Suppressor macrophage treated with lipopolysaccharide for 1 hour (primary cell): ENCODE results near the gene AUTS2.

Experiments used
- DNase-seq, 3 donors: peaks; one replicate each; pipeline ENCODE4 v3.0.0-alpha.2; 2020 to 2022

Gene AUTS2

GRCh38 chr7:70406950-70407209 is 808.6 kb downstream of the AUTS2 start:
- DNase-seq, result no peak

- no peak for DNase-seq
Observed at GRCh38 chr7:70408477-70408876, 810.2 kb downstream of the AUTS2 start.

GRCh38 chr7:70408891-70409290 is 810.6 kb downstream of the AUTS2 start:
- DNase-seq, result no peak

GRCh38 chr7:70410134-70410750 is 812.0 kb downstream of the AUTS2 start:
- DNase-seq, result no peak

GRCh38 chr7:70414368-70414767 is 816.1 kb downstream of the AUTS2 start:
- DNase-seq, result no peak

DNA sequence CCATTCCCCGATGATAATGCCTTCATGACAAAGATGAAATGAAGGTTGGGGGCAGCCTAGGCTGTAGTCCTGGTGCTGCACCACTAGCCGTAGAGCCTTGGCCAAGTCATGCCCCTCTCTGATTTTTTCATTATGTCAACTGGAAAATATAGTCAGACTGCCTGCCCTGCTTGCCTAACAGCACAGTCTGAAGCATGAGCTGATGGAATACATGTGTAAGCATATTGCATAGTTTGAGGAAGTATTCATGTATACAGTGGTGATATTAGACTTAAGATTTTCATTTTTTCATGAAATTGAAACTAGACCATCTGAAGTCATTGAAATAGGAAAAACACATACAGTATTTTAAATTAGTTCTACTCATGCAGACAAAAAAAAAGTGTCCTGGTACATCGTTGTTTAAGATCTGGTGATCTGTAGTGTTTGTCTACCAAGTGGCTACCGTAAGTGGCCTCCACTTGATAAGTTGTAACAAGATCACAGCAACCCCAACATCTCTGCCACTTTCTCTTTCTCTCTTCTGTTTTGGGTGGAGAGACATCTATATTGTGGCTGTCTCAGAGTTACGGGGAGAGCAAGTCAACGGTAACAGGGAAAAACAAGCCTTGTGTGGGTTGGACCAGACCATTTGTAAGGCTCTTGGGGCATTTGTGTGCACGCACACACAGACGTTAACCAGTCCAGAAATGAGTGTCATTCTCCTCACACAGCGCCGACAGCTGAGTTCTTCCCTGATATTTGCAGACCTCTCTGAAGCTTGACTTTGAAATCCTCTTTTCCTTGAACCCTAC is 817.1 kb downstream of the AUTS2 start:
- no peak for DNase-seq

DNA sequence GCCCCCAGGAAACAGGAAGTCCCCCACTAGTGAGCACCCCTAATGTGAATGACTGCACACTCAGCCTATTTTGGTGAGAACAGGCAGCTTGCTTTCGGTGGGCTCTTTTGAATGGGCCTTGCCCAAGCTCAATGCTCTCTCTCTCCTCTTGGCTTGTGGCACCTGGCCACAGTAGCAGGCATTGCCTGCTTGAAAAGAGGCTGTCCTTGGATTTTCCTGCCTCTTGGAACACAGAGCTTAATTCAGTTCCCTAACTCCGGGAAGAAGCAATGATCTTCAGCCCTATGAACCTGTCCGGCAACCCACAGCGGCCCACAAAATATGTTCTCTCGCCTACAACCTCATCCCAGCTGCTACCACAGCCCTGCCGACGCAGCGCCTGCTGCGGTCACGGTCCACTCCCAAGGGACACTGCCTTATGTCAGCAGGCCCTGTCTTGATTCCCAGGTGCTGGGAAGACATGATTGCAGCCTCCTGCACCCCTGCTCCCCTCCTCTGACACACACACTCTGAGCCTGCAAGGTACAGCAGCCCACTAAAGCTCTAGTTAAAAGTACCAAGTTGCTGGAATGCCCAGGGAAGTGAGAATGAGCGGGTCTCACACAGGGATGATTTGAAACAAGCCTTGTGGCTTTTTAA is 818.2 kb downstream of the AUTS2 start:
- no peak for DNase-seq

- DNase-seq, result no peak
Observed at GRCh38 chr7:70416986-70417655, 818.8 kb downstream of the AUTS2 start.

DNA sequence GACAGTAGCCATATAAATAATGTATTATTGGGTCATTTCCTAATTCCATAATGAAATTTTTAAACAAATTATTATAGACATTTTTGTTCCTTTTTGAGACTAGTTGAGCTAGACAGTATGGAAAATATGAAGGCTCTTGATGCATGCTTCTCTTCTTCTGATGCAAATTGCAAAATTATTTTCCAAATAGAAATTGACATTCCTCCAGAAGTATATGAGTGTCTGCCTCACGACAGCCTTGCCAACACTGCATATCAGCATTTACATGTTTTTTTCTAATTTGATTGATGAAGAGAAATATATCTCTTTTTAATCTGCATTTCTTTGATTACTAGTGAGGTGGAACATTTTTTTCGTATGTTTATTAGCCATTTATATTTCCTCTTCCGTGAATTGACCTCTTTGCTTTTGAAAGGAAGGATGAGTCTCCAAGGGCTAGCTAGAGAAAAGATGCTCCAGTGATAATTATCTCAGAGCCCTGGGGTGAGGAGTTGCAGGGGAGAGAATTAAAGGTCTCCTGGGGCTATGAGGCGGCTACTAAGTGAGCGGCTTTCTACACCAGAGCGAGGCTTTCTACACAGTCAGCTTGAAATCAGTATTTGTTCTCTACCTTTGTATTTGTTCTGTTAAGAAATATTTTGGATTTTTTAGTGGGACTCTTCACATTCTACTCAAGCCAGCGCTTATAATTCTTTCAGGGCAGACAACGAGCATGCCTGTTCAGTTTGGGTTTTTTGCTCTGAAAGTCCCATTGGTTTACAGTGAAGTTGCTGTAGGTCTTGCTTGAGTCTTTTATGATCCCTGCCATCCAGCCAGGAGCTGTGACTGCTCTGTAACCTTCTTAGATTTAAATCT is 821.5 kb downstream of the AUTS2 start:
- no peak for DNase-seq

DNA sequence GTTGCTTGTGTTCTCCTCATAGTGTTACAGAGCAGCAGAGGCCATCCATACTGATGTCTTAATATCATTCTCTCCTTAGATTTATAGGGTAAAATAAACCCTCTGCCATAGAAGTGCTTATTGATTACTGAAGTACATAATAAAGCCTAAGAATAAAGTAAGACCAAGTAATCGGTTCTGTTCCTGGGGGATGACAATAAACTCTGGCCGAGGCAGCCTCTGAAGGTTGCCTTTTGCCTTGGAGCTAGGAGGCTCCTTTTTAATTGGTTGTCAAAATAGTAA is 822.0 kb downstream of the AUTS2 start:
- no peak for DNase-seq

GRCh38 chr7:70421319-70421718 is 823.0 kb downstream of the AUTS2 start:
- DNase-seq, result no peak

GRCh38 chr7:70426249-70426880 is 828.1 kb downstream of the AUTS2 start:
- DNase-seq, result no peak

DNA sequence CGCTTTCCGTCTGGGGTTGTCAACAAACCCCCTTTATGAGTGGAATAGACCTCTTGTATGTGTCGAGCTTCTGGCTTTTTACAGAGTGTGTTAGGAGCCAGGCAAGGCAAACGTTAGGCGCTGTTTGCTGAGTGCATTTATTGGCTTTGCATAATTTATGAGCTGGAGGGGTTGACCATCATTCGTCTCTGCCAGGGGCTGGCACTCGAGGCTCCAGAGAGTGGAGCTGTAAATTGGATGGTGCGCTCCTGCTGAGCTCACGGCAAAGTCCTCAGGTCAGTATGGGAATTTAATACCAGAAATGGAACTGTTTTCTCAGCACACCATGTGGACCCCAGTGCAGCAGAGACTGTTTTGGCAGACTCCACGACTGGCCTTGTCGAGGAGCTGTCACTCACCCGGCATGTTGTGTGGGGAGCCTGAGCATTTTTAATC is 834.3 kb downstream of the AUTS2 start:
- no peak for DNase-seq

DNA sequence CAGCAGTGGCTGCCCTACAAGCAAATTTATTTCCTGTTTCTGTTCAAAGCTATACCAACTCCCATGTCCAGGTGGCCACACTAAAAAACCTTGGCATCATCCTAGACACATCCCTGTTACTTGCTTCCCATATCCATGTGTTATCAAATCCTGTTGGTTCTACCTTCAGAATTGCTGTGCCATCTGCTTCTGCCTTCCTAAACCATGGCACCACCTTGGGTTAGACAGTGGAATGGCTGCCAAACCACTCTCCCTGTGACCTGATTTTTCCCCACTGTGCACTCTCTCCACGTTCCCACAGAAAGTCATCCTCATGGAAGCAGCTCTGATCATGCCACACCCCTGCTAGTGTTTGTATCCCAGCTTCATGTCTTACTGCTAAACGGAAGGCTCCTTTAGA is 836.1 kb downstream of the AUTS2 start:
- DNase-seq, result no peak

GRCh38 chr7:70434821-70435220 is 836.5 kb downstream of the AUTS2 start:
- no peak for DNase-seq

DNA sequence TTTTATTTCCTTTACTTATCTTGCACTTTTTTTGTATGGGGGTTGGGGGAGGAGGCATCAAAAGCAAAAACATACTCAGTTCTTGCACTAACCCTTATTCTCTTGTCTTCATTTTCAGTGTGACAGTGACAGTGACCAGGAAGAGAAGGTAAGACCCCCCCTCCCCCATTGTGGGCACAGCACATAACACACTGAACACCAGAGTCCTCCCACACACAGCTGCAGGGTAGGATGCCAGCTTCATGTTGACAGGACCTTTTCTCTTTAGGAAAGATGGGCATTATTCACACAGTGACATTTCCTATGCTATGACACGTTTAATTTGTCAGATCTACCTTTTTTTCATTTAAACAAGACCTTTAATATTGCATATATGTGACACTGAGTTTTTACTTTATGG is 837.4 kb downstream of the AUTS2 start:
- no peak for DNase-seq

DNA sequence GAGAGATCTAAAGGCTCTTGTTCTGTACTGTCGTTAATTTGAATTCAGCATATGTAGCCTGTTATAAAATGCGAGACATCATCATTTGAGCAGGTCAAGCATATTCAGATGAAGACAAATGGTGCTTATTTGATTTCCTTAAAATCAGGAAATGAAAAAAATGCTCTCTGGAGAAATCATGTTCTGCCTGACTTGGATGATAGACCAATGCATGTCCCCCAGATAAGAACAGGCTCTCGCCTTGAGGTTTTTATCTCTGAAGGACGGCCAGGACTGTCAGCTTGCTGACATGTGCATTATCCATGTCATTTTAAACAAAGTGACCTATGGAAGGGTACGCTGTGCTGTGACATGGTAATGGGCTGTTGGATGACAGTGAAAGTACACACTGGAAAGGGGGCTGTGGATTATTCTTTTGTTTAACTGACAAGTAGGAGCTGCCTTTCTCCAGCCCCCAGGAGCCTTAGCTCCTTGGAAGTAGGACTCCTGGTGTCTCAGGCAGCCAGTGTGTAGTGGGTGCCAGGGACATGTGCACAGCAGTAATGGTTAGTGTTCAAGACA is 838.6 kb downstream of the AUTS2 start:
- DNase-seq, result no peak

- DNase-seq, result no peak
Observed at GRCh38 chr7:70439651-70440050, 841.4 kb downstream of the AUTS2 start.

DNA sequence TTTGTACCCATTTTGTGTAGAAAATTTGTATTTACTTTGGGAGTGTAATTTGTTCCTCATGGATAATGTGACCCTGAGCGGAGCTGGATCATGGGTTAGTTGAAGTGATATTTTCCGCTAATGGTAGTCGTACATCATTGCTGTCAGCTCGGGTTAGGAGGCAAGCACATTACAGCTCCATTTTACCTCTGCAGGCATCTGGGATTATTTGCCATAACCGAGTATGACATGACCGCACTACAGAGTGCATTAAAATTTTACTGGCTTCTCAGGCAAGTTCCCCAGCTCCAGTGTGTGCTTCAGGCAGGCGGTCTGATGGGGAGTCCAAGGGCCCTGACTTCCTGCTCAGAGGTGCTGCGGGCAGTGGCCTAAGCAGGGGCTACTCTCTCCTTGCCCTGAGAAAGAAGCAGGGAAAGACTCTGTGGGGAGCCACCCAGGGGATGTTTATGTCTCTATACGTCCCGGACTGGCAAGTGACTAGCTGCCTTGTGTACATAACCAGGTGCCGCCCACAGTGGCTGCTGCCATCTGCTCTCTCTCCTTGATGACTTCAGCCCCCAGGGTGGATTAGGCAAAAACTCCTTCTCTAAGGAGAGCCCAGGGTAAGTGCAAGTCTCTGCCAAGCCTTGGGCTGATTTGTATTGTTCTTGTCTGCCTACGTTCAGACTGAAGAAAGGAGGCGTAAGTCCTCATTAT is 848.3 kb downstream of the AUTS2 start:
- DNase-seq, result no peak

DNA sequence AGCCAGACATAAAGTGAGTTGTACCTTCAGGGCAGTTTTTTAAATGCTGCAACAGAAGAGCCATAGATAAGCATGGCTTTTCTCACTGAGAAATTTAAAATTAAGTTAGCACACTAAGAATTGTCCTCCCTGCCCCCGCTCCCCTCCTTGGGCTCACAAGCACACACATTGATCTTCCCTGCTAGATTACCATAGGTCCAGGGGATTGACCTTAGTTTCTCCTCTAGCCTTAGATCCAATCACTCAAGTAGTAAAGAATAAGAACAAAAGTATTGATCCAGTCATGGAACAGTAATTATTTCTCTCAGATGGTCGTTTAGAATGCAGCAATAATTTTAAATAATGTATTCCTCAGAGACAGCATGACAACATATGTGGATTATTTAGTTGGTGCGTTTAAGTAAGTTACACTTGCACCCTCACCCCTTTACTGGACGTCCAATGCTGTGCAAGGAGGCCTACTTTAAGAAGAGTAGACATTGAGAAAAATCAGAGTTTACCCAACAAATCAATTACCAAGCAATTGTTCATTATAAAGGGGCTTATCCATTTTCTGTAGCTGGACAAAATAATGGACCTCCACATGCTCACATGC is 850.1 kb downstream of the AUTS2 start:
- DNase-seq, result no peak

DNA sequence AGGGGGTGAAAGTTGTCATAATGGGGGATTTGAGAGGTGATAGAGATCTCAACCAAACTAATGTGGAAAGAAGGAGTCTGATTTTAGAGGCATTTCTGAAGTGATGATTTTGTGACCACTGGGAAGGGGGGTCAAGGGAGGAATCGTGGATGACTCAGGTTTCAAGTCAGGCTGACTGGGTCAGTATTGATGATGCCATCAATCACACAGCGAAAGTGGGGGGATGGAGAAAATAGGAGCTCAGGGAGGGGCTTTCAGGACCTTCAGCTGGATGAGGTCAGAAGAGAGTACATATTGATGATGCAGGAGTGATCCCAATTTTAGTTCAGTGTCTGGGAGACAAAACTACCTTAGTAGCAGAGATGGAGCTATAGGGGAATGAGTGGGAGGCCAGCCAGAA is 852.5 kb downstream of the AUTS2 start:
- DNase-seq, result no peak
